Upper lobe of left lung (tissue), 4 donors: ENCODE results near the gene SUMF1.

ENCODE experiments used
- CTCF ChIP-seq, 6 experiments: fragments of 450-650 bp in 4 of 6; fragments of 200-600 bp in 2 of 6; sonication (generic) in 2 of 6; IDR thresholded peaks; one replicate each; pipeline ENCODE4 v1.5.1; 2016 to 2019; ENCODE audit warnings: antibody characterized with exemption in 6 of 6
- POLR2A ChIP-seq, 4 donors: fragments of 450-650 bp; IDR thresholded peaks; one replicate each; pipeline ENCODE4 v1.5.1; 2016 to 2017; ENCODE audit warnings: antibody characterized with exemption in 4 of 4, mild to moderate bottlenecking in 2 of 4
- POLR2AphosphoS5 ChIP-seq, 2 donors: sonication (generic); formaldehyde crosslinking; IDR thresholded peaks; one replicate each; pipeline ENCODE4 v1.5.1; 2017; ENCODE audit warnings: antibody characterized with exemption in 2 of 2

- TF ChIP-seq CTCF (IDR thresholded peaks at IDR 0.05) (no peak), POLR2AphosphoS5 (IDR thresholded peaks at IDR 0.05) (no peak), POLR2A (IDR thresholded peaks at IDR 0.05) (no peak)
Measured at GRCh38 chr3:4411236-4411635, 55.8 kb downstream of the SUMF1 start.
